RWPE1 (cell line): ENCODE data around the gene PREB.

Experiments used
- CTCF ChIA-PET: fragments of 350-600 bp; sonication (Branson Sonifier 250); formaldehyde crosslinking; extraction: SDS; loops from one replicate; lab custom pipeline; 2021; lab: Yijun Ruan, JAX
- POLR2A ChIA-PET: fragments of 400-600 bp; formaldehyde crosslinking; extraction: SDS; loops from one replicate; lab custom pipeline; 2020; ENCODE audit warnings: antibody characterized with exemption; ENCODE audit not compliant: low non-redundant PET; lab: Yijun Ruan, JAX
- DNase-seq: peaks from one replicate; pipeline ENCODE4 v3.0.0; 2012; ENCODE audit warnings: low spot score
- H3K27ac ChIP-seq: fragments of 450-650 bp; 2 replicates; pipeline ENCODE4 v1.5.1; 2017
- CTCF ChIP-seq: fragments of 450-650 bp; conservative IDR thresholded peaks from 2 replicates; pipeline ENCODE4 v1.5.1; 2017; ENCODE audit warnings: low read depth, mild to moderate bottlenecking

PREB gene

GRCh38 chr2:27133905-27134780 is at the start of gene PREB:
TSS of gene PREB (minus strand) at chr2:27134636. CDS start at chr2:27134421, 215 bp downstream.
- DNase-seq, result peak; percentile 97
- ChIA-PET POLR2A (interaction anchor here (0.5 to 0.7 kb wide), 2 partner anchors 13 to 175 kb away, joined by 3 read pairs; no protein-coding TSS in a partner anchor), CTCF (interaction anchor here (0.6 to 1.4 kb wide), 4 partner anchors 11 to 223 kb away, joined by 3 to 5 read pairs (median 4); partner anchors contain the start of gene ABHD1)
- no peak for TF ChIP-seq CTCF
- H3K27ac ChIP-seq, result peak within 1 kb of the TSS; percentile 69

- POLR2A ChIA-PET, result no interaction called here
- TF ChIP-seq CTCF, result no peak
- H3K27ac ChIP-seq, result no peak overlapping the region
- CTCF ChIA-PET, result interaction anchor here (0.5 to 0.7 kb wide), 2 partner anchors 21 to 972 kb away, joined by 3 read pairs; no protein-coding TSS in a partner anchor
- no peak for DNase-seq
These were observed 49.7 kb upstream of the PREB start for GRCh38 chr2:27184115-27184514.

- TF ChIP-seq CTCF, result no peak
- ChIA-PET POLR2A (interaction anchor here (0.6 kb wide), 1 partner anchor 90 kb away, joined by 3 read pairs; no protein-coding TSS in a partner anchor), CTCF (interaction anchor here (0.6 to 1.1 kb wide), 2 partner anchors 12 to 30 kb away, joined by 3 to 4 read pairs; no protein-coding TSS in a partner anchor)
These were observed 47.9 kb upstream of the PREB start for GRCh38 chr2:27182346-27182745.

GRCh38 chr2:27179344-27180000 is 45.0 kb upstream of the PREB start:
- H3K27ac ChIP-seq, result no peak overlapping the region
- CTCF ChIA-PET, result no interaction called here
- no peak for TF ChIP-seq CTCF
- POLR2A ChIA-PET, result no interaction called here
- DNase-seq, result no peak

More at GRCh38 chr2:27182346-27182745, 47.9 kb upstream of the PREB start:
- DNase-seq, result no peak
- H3K27ac ChIP-seq, result no peak overlapping the region

GRCh38 chr2:27178469-27178868 is 44.0 kb upstream of the PREB start:
- CTCF ChIA-PET, result interaction anchor here (0.6 to 0.7 kb wide), 2 partner anchors 17 to 76 kb away, joined by 3 read pairs; no protein-coding TSS in a partner anchor
- TF ChIP-seq CTCF, result no peak
- POLR2A ChIA-PET, result no interaction called here
- no peak for DNase-seq
- no peak overlapping the region for H3K27ac ChIP-seq
